Stimulated activated CD4-positive, alpha-beta T cell treated with anti-CD3 and anti-CD28 coated beads, Interleukin-4, amount 100 ng/mL, for 24 hours (primary cell): ENCODE results near the gene PFN3.
"Not testable (repeated sequence)": the region's sequence is repeated elsewhere in the genome, so short reads cannot be mapped to it uniquely, and the experiment has no call there.

ENCODE experiments used
- DNase-seq: peaks from one replicate; pipeline ENCODE4 v3.0.0-alpha.2; 2020

PFN3 gene

GRCh38 chr5:177393206-177393765 lies 7.2 kb downstream of the PFN3 start:
- no peak for DNase-seq

- DNase-seq, result no peak
Observed at GRCh38 chr5:177392765-177393164, 7.7 kb downstream of the PFN3 start.

- DNase-seq, result peak; percentile 91
Observed at GRCh38 chr5:177390363-177391300, 9.8 kb downstream of the PFN3 start.

DNA sequence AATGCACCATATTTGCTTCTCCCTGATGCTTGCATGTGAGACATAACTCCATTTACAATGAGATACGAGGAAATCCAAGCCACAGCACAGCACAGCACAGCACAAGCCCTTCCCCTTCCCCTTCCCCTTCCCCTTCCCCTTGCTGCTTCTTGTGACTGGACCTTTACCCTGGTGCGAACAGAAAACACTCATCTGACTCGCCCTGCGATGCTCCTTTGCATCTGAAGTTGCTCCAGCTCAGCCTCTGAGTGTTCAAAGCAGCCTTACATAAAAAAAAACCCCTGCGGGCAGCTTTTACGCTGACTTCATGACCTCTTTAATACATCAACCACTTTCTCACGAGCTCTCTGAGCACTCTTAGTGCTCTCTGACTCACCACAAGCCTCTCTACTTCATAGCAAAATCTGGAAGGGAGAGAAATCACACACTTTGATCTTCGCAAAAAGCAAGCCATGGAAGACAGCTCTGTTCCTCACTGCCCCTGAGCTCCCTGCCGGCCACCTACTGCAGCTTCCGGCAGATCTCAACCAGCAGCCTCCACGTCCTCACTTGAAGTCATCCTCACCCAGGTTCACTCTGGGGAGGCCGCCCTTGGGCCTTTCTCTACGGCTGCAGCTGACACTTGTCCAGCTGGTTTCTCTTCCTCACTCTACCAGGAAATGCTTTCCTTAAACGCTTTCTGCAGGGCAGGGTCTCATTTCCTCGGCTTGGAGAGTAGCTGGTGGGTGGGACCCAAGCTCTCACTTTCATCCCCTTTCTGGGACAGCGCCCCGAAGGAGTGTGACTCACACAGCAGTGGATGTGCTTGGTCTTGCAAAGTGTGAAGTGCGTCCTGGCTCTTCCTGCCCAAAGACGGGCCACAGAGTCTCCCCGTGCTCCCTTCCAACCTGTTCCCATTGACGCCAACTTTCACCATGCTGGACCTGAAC lies 11.0 kb downstream of the PFN3 start:
- DNase-seq, result peak; percentile 68

GRCh38 chr5:177388521-177389052 lies 11.9 kb downstream of the PFN3 start:
- DNase-seq, result no peak

DNA sequence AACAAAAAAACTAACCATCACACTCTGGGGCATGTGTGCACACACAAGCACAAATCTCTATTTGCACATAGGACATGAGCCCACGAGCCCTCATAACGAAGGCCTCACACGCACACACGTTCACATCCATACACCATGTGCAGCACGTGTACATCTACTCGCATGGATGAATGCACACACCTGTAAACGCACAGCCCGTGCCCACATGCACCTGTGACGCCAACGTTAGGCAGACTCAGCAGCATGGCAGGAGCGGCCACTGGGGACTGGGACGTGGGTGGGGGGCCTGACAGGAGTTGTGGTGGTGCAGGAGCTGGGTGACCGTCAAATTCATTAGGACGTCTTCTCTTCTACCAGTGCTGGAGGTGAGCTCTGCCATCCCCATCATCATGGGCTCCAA lies 13.1 kb downstream of the PFN3 start:
- no peak for DNase-seq

DNA sequence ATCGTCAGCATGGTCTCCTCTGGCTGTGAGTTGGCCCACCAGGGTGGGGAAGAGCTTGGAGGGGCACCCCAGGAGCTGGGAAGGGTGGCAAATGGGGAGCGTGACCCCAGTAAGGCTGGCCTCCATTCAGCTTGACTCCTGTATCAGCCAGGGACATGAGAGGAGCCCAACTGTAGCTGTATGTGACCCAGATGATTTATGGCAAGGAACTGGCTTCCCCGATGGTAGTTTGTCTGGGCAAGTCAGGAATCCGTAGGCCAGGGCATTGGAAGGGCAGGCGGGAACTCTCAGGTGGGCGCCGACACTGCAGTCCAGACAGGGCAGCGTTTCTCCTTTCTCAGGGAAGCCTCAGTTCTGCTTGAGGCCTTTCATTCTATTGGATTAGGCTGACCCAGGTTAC lies 13.9 kb downstream of the PFN3 start:
- DNase-seq, result no peak

- no peak for DNase-seq
Observed at GRCh38 chr5:177385720-177386119, 14.7 kb downstream of the PFN3 start.

- no peak for DNase-seq
Observed at GRCh38 chr5:177384134-177384533, 16.3 kb downstream of the PFN3 start, which contains the start of gene SLC34A1. SLC34A1 (plus strand) TSS chr5:177384434; CDS start chr5:177385742, 1,308 bp downstream.

DNA sequence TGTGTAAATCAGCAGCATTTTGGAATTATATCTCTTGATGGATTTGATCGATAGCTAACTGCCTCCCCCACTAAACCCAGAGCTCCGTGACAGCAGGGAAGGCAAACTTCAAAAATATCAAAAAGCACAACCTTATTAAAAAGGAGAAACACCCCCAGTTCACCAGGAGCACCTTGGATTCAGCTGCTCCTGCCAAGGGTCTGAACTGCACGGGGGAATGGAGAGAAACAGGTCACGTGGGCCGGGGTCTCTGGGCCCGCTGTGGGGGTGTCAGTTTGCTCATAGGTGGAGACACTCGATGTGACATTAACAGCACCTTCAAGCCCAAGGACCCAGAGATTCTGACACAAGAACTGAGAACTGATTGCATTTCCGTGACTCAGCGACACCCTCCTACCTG lies 17.3 kb downstream of the PFN3 start:
- no peak for DNase-seq

DNA sequence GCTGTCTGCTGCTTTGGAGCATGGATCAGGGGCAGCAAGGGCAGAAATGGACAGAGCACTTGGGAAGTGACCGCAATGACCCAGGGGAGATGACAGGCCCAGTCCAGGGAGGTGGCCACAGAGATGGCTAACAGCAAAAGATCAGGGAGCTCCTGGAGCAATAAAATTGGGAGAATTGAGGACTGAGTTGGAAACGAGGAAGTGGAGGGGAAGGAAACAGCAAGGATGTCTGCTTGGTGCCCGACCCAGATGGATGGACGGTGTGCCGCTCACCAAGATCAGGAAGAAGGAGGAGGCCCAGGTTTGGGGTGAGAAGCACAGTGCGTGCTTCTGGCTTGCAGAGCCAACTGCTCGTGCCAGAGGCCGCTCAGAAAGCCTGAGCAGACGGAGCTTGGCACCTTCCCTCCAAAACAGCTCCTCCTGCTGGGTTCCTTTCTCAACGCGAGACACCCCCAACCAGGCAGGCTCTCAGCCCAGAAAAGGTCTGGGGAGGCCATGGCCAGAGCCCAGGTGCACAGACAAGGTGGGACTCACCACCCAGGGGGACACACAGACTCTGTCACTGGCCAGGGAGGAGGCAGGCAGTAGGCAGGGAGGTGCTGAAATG lies 17.9 kb downstream of the PFN3 start:
- DNase-seq, result no peak

DNA sequence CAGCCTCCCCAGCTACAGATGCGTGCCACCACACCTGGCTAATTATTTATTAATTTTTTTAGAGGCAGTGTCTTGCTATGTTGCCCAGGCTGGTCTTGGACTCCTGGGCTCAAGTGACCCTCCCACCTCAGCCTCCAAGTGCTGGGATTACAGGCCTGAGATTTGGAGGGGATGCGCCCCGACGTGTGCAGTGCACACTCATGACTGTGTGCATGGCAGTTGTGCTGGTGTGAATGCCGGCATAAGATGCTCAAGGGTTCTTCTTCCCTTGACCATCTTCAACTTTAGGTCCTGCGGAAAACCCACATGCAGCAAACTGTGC lies 19.7 kb downstream of the PFN3 start:
- no peak for DNase-seq

- DNase-seq, result peak; percentile 59
Observed at GRCh38 chr5:177378884-177379883, 21.3 kb downstream of the PFN3 start.

GRCh38 chr5:177377851-177378776 lies 22.3 kb downstream of the PFN3 start:
- DNase-seq, result no peak

GRCh38 chr5:177376107-177376506 lies 24.4 kb downstream of the PFN3 start:
- no peak for DNase-seq

GRCh38 chr5:177375516-177375915 lies 24.9 kb downstream of the PFN3 start:
- not testable (repeated sequence) for DNase-seq

GRCh38 chr5:177374211-177374610 lies 26.2 kb downstream of the PFN3 start:
- no peak for DNase-seq

GRCh38 chr5:177373806-177374205 lies 26.7 kb downstream of the PFN3 start:
- no peak for DNase-seq

DNA sequence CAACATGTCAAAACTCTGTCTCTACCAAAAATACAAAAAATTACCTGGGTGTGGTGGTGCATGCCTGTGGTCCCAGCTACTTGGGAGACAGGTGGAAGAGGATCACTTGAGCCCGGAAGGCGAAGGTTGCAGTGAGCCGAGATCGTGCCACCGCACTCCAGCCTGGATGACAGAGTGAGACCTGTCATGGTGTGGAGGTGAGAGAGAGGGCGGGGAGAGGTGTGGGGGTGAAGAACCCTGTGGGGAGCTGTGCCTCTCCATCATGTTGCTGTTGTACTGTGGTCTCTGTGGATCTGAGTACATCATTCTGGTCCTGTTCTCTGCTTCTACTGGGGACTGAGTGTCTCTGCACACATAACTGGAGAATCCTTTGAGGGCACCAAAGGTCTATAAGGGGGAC lies 27.6 kb downstream of the PFN3 start:
- DNase-seq, result no peak
